Activated naive CD4-positive, alpha-beta T cell treated with anti-CD3 and anti-CD28 coated beads, Interleukin-2, amount 50 U/mL, for 16 hours (primary cell): Measurements from ENCODE around the gene MGAT4B.
A peak's percentile ranks its signal among the peaks of the same experiment; 100 is the strongest.

ENCODE experiments used
- DNase-seq: peaks from one replicate; pipeline ENCODE4 v3.0.0-alpha.2; 2020

The MGAT4B gene

GRCh38 chr5:179767496-179768100 lies 39.1 kb downstream of the MGAT4B start:
- DNase-seq: no peak

DNA sequence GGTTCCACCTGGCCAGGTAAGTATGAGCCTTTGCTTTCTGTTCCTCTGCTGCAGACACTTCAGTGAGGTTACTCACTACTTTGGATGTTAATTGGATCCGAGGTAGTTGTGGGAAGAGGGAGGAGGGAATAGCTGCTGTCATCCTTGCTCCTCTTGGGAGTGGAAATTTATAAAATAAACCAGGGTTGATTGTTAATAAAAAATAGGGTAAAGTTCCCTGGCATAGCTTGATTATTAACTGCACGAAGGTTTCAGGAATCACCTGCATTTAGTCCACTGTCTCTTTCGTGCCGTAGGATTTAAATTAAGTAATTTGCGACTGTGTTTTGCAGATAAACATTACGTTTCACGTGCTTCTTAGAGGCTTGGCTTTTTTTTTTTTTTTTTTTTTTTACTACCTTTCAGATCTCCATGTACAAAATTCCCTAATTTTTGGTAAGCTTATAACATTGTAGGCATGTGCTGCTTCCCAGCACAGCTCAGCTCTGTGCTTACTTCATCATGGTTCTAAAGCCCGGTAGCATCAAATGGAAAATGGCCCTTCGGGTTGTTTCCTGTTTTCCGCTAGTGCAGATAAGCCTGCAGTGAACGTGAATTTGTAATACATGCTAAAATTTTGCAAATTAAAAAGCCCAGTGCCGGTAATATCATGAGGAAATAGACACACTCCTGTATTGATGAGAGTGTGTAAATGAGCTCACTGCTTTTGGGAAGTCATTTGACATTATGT lies 39.8 kb downstream of the MGAT4B start:
- DNase-seq: no peak

- no peak for DNase-seq
These were observed 40.5 kb downstream of the MGAT4B start for GRCh38 chr5:179766021-179766725.

GRCh38 chr5:179765400-179765799 lies 41.3 kb downstream of the MGAT4B start:
- no peak for DNase-seq

GRCh38 chr5:179764056-179764455 lies 42.6 kb downstream of the MGAT4B start:
- no peak for DNase-seq

DNA sequence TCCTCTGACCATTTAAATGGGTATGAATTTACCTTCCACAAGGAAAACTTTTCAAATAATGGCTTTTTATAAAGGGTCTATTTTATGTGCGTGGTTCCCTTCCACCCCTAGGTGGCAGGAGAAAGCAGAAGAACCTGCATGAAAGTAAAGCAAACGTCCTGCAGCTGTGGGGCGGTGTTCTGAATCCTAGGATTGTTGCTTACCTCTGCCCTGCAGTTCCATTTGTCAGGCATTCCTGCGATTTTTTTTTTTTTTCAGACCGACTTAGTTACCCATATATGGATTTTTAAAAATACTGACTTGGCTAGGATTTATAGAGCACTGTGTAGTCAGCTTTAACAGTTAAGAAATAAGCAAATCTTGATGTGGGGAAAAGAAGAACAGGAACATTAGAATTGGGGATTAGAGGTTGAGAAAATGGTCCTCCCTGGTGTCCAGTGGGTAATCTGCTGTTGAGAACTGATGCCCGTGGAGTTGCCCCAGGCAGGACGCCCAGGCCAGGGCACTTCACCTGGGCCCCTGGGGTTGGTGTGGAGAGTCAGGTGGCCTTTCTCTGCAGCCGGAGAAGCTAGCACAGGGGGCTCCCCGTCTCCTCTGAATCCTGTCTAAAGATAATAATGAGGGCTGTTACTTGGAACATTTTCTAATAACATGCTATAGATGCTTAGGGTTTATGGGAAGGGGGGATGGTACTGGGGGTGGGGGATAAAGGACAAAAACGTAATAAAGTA lies 43.3 kb downstream of the MGAT4B start:
- DNase-seq: peak; percentile 43

GRCh38 chr5:179762781-179763176 lies 43.9 kb downstream of the MGAT4B start:
- no peak for DNase-seq

- DNase-seq: no peak
These were observed 44.4 kb downstream of the MGAT4B start for GRCh38 chr5:179762079-179762780.

- peak; percentile 23 for DNase-seq
These were observed 46.8 kb downstream of the MGAT4B start for GRCh38 chr5:179759581-179760551.

GRCh38 chr5:179758955-179759354 lies 47.7 kb downstream of the MGAT4B start:
- no peak for DNase-seq

DNA sequence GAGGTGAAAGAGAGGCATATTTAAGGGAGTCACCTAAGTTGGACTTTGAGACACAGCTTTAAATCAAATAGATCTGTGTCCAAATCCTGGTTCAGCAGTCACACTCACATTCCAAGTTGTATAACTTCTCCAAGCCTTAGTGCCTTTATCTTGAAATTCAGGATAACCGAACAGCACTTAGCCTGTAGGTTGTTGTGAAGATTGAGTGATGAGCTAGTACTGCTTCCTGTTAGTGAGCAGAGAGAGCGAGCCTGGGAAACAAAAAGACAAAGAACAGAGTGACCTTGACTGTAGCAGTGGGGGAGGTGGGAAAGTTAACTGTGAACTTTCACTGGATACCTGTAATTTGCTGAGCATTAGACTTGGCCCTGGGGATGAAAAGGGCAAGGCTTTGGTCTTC lies 51.6 kb downstream of the MGAT4B start:
- no peak for DNase-seq

DNA sequence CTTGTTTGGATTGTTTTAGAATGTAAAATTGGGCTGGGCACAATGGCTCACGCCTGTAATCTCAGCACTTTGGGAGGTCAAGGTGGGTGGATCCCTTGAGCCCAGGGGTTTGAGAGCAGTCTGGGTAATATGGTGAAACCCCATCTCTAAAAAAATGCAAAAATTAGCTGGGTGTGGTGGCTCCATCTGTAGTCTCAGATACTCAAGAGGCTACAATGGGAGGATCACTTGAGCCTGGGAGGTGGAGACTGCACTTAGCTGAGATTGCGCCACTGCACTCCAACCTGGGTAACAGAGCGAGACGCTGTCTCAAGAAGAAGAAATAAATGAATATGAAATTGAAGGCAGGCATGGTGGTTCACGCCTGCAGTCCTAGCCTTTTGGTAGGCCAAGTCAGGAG lies 52.7 kb downstream of the MGAT4B start:
- DNase-seq: no peak

DNA sequence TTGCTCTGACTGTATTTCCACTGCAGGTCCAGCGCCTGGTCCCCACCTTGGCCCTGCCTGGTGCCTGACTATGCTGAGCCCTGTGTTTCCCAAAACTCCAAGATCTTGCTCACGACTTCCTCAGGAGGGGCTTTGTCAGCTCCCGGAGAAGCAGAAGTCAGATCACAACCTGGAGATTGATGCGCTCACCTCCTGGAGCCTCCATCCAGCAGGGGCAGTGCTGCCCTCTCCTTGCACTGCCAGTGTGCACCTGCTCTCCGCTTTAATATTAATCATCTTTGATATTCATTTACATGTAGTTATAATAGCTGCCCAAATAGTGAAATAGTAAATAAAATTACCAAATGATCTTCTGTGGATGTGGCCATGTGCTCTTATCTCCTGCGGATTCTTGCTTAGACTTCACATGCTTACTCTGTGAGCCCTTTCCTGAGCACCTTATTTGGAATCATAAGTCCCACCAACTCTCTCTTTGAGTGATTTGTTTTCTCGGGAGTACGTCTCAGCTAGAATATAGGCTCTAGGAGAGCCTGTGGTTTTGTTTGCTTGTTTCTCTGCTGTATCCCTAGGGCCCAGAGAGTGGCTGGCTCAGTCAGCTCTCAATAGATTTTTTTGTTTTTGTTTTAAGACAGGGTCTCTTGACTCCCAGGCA lies 56.7 kb downstream of the MGAT4B start:
- no peak for DNase-seq

DNA sequence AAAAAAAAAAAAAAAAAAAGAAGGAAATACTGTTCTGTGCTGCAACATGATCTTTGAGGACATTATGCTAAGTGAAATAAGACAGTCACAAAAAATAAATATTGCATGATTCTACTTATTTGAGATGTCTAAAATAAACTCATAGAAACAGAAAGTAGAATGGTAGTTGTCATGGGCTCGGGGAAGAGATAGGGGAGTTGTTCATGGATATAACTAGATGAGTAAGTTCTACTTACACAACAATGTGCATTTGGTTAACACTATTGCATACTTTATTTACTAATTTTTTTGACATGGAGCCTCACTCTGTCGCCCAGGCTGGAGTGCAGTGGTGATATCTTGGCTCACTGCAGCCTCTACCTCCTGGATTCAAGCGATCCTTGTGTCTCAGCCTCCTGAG lies 58.9 kb downstream of the MGAT4B start:
- DNase-seq: no peak
